Panc1 (cell line): ENCODE data around the gene INPP5A. TPM values are rescaled to one million over a fixed set of nuclear protein-coding genes. Genes with fewer than 3 reads are reported as not detected.

Experiments used
- ATAC-seq: fragments of 200-7000 bp; cut with Tn5 transposase; 2 replicates; pipeline ENCODE4 v1.9.1; 2020; ENCODE audit warnings: mild to moderate bottlenecking, moderate library complexity
- BruUV-seq: library from RNA; stranded (reverse); fragments of 400-500 nt; replicated peaks from 2 replicates; lab custom pipeline; 2021; lab: Mats Ljungman, UMichigan
- CTCF ChIA-PET: fragments of 300-600 bp; sonication (Branson Sonifier 250); formaldehyde crosslinking; loops from one replicate; lab custom pipeline; 2022; ENCODE audit warnings: antibody characterized with exemption; lab: Charles Lee
- POLR2A ChIA-PET: fragments of 300-600 bp; sonication (Branson Sonifier 250); formaldehyde crosslinking; loops from one replicate; lab custom pipeline; 2022; ENCODE audit warnings: antibody characterized with exemption; lab: Charles Lee
- DNase-seq: peaks from one replicate; pipeline ENCODE4 v3.0.0-alpha.2; 2010; ENCODE audit warnings: low read depth, low spot score
- H3K27ac ChIP-seq: 2 replicates; pipeline ENCODE4 v1.5.1; 2011; ENCODE audit warnings: mild to moderate bottlenecking, low read length, inconsistent platforms
- H3K27me3 ChIP-seq: fragments of 200-500 bp; sonication (Bioruptor generic); 2 replicates; pipeline ENCODE4 v1.6.0; 2014; ENCODE audit warnings: low read length, inconsistent platforms; ENCODE audit not compliant: control insufficient read depth, insufficient read depth
- H3K36me3 ChIP-seq: fragments of 200-500 bp; sonication (Bioruptor generic); 2 replicates; pipeline ENCODE4 v1.5.1; 2014; ENCODE audit warnings: inconsistent platforms, mild to moderate bottlenecking, low read length, moderate library complexity; ENCODE audit not compliant: control insufficient read depth, insufficient read depth
- H3K4me1 ChIP-seq: 2 replicates; pipeline ENCODE4 v1.5.1; 2011; ENCODE audit warnings: inconsistent platforms, mild to moderate bottlenecking, low read length, moderate library complexity; ENCODE audit not compliant: control insufficient read depth, insufficient read depth
- H3K4me3 ChIP-seq, 2 experiments: 2 replicates each; pipeline ENCODE4 v1.5.1; 2011 to 2012; ENCODE audit warnings: low read depth in 2 of 2, low read length in 2 of 2, mild to moderate bottlenecking in 2 of 2, inconsistent platforms in 1 of 2, moderate library complexity in 1 of 2
- H3K9me3 ChIP-seq: fragments of 200-500 bp; sonication (Bioruptor generic); 2 replicates; pipeline ENCODE4 v1.5.1; 2014; ENCODE audit warnings: low read depth, mild to moderate bottlenecking, inconsistent platforms, low read length, moderate library complexity; ENCODE audit not compliant: control insufficient read depth, insufficient read depth
- CTCF ChIP-seq: fragments of 450-650 bp; IDR thresholded peaks from 2 replicates; pipeline ENCODE4 v1.5.1; 2017; ENCODE audit warnings: mild to moderate bottlenecking
- POLR2AphosphoS5 ChIP-seq: IDR thresholded peaks from 2 replicates; pipeline ENCODE4 v1.6.1; 2012; ENCODE audit warnings: mild to moderate bottlenecking, low read depth, low read length, moderate library complexity
- REST ChIP-seq, 2 experiments: IDR thresholded peaks; 2 replicates each; pipeline ENCODE4 v1.6.1; 2011 to 2012; ENCODE audit warnings: low read depth in 2 of 2, control low read depth in 1 of 2, low read length in 1 of 2, mild to moderate bottlenecking in 1 of 2, moderate library complexity in 1 of 2; ENCODE audit not compliant: insufficient read depth in 1 of 2
- SIN3A ChIP-seq: IDR thresholded peaks from 2 replicates; pipeline ENCODE4 v1.6.1; 2012; ENCODE audit warnings: low read depth, mild to moderate bottlenecking, low read length, moderate library complexity, borderline replicate concordance; ENCODE audit not compliant: insufficient read depth
- TCF7L2 ChIP-seq: IDR thresholded peaks from 2 replicates; pipeline ENCODE4 v1.6.1; 2011; ENCODE audit warnings: mild to moderate bottlenecking, low read depth, low read length, inconsistent platforms
- in situ Hi-C: cut with HindIII; loops from 2 replicates; pipeline ENCODE4 v1.10.0; 2016; ENCODE audit warnings: low sequenced_read_pairs, low pct_unique_long_range_greater_than_20kb
- intact Hi-C: fragments of 100-400 bp; cut with micrococcal nuclease; formaldehyde crosslinking; loops from one replicate; pipeline ENCODE4 v1.10.0; 2022; ENCODE audit not compliant: unreplicated experiment
- total RNA-seq: library from RNA; stranded (reverse); gene quantifications from one replicate; pipeline ENCODE4 v1.2.1, GENCODE V29; 2021; ENCODE audit not compliant: unreplicated experiment

INPP5A gene
- total RNA-seq, 1 experiment from 2014 or later: 60.0 TPM

- Histone ChIP-seq H3K27me3 (no peaks in the 10 kb centered on the region), H3K36me3 (no peaks in the 10 kb centered on the region), H3K4me1 (no peaks in the 10 kb centered on the region), H3K4me3 (no peak overlapping the region), H3K27ac (no peak overlapping the region), H3K9me3 (no peaks in the 10 kb centered on the region)
- TF ChIP-seq TCF7L2: no peak
- no peak for TF ChIP-seq REST (IDR thresholded peaks at IDR 0.05; ENCODE audit: insufficient read depth in 1 of 2, low read depth in 2 of 2, low read length in 1 of 2)
- no peak for TF ChIP-seq CTCF
- no peak for TF ChIP-seq SIN3A
- TF ChIP-seq POLR2AphosphoS5: no peak
- in situ Hi-C loops: no loop called here
- DNase-seq (no peak), ATAC-seq (no peak)
- intact Hi-C loops: no loop called here
- ChIA-PET POLR2A (no interaction called here), CTCF (interaction anchor here (0.5 kb wide), 1 partner anchor 24 kb away, joined by 4 read pairs; no protein-coding TSS in a partner anchor)
- BruUV-seq: no TSS peak
These were observed 38.3 kb upstream of the INPP5A start for GRCh38 chr10:132499367-132499685.

- no peaks in the 10 kb centered on the region for H3K36me3 ChIP-seq
- ChIA-PET POLR2A (no interaction called here), CTCF (no interaction called here)
- TF ChIP-seq REST (IDR thresholded peaks at IDR 0.05; ENCODE audit: insufficient read depth in 1 of 2, low read depth in 2 of 2, low read length in 1 of 2): no peak
- TF ChIP-seq TCF7L2: no peak
- no peak for TF ChIP-seq SIN3A
- TF ChIP-seq POLR2AphosphoS5: no peak
- TF ChIP-seq CTCF: no peak
- H3K4me3 ChIP-seq: no peak overlapping the region
- intact Hi-C loops: no loop called here
- H3K27ac ChIP-seq: no peak overlapping the region
- no TSS peak for BruUV-seq
- H3K4me1 ChIP-seq: no peaks in the 10 kb centered on the region
- DNase-seq (no peak), ATAC-seq (no peak)
- in situ Hi-C loops: no loop called here
- no peaks in the 10 kb centered on the region for H3K9me3 ChIP-seq
- H3K27me3 ChIP-seq: no peaks in the 10 kb centered on the region
These were observed 36.7 kb upstream of the INPP5A start for GRCh38 chr10:132500781-132501415.
